Fibroblast of villous mesenchyme (primary cell): Measurements from ENCODE around the gene ZNF212. TPM values are rescaled to one million over a fixed set of nuclear protein-coding genes. Genes with fewer than 3 reads are reported as not detected.

Experiments
- DNase-seq: peaks from one replicate; pipeline ENCODE4 v3.0.0-alpha.2; 2010; ENCODE audit warnings: low read depth
- H3K4me3 ChIP-seq: 2 replicates; pipeline ENCODE4 v1.5.1; 2011; ENCODE audit warnings: low read depth, mild to moderate bottlenecking, low read length
- CTCF ChIP-seq: IDR thresholded peaks from 2 replicates; pipeline ENCODE4 v1.5.1; 2012; ENCODE audit warnings: low read depth, mild to moderate bottlenecking, low read length; ENCODE audit not compliant: insufficient read depth
- total RNA-seq: library from RNA; depleted of rRNA; stranded (reverse); fragments of >200 nt; gene quantifications from 2 replicates; pipeline ENCODE4 v1.2.3, GENCODE V29; 2012

The ZNF212 gene
- total RNA-seq, 1 donor = 6.5 TPM

- no peak for DNase-seq
- H3K4me3 ChIP-seq = no peak overlapping the region
- no peak for TF ChIP-seq CTCF
These were observed 51.8 kb downstream of the ZNF212 start for GRCh38 chr7:149291036-149291780.

- no peak overlapping the region for H3K4me3 ChIP-seq
- no peak for DNase-seq
- no peak for TF ChIP-seq CTCF
These were observed 52.5 kb downstream of the ZNF212 start for GRCh38 chr7:149291781-149292461.

- TF ChIP-seq CTCF = no peak
- DNase-seq = no peak
- no peak overlapping the region for H3K4me3 ChIP-seq
These were observed 53.0 kb downstream of the ZNF212 start for GRCh38 chr7:149292462-149292823.

GRCh38 chr7:149293338-149293737 is 53.9 kb downstream of the ZNF212 start:
- DNase-seq = no peak
- TF ChIP-seq CTCF = no peak
- no peak overlapping the region for H3K4me3 ChIP-seq

GRCh38 chr7:149293946-149294633 is 54.6 kb downstream of the ZNF212 start:
- no peak for DNase-seq
- no peak for TF ChIP-seq CTCF
- no peak overlapping the region for H3K4me3 ChIP-seq

GRCh38 chr7:149294634-149295480 is 55.4 kb downstream of the ZNF212 start:
- no peak for DNase-seq
- no peak overlapping the region for H3K4me3 ChIP-seq
- no peak for TF ChIP-seq CTCF
